Ectodermal cell (in vitro differentiated cells): ENCODE results near the gene TMEM89. TPM values are rescaled to one million over a fixed set of nuclear protein-coding genes. Genes with fewer than 3 reads are reported as not detected.

Source experiments
- H3K27ac ChIP-seq: 2 replicates; pipeline ENCODE4 v1.7.0; 2013; ENCODE audit warnings: mild to moderate bottlenecking, low read depth, low read length; ENCODE audit not compliant: insufficient read depth, poor library complexity, severe bottlenecking
- H3K27me3 ChIP-seq: 2 replicates; pipeline ENCODE4 v1.7.0; 2013; ENCODE audit warnings: mild to moderate bottlenecking, low read length; ENCODE audit not compliant: insufficient read depth, control insufficient read depth, poor library complexity, severe bottlenecking
- H3K36me3 ChIP-seq: one replicate; pipeline ENCODE4 v1.7.0; 2013; ENCODE audit warnings: low read length; ENCODE audit not compliant: control insufficient read depth, insufficient read depth
- H3K4me1 ChIP-seq: one replicate; pipeline ENCODE4 v1.7.0; 2013; ENCODE audit warnings: low read length; ENCODE audit not compliant: control insufficient read depth, insufficient read depth
- H3K4me3 ChIP-seq: 2 replicates; pipeline ENCODE4 v1.7.0; 2013; ENCODE audit warnings: low read depth, low read length, control low read depth; ENCODE audit not compliant: insufficient read depth
- H3K9me3 ChIP-seq: 2 replicates; pipeline ENCODE4 v1.7.0; 2013; ENCODE audit warnings: mild to moderate bottlenecking, low read length, moderate library complexity; ENCODE audit not compliant: control insufficient read depth
- WGBS, 2 experiments: methylation state at CpG; one replicate each; pipeline ENCODE4 v1.1.7; 2013; ENCODE audit warnings: missing lambda C conversion rate in 2 of 2; 5-methylcytosine and 5-hydroxymethylcytosine counted together
- polyA plus RNA-seq, 4 experiments: library from polyadenylated mRNA; stranded (reverse); fragments of 50-300 nt; gene quantifications; one replicate each; pipeline ENCODE4 v1.2.3, GENCODE V29; 2013

Gene TMEM89, protein sequence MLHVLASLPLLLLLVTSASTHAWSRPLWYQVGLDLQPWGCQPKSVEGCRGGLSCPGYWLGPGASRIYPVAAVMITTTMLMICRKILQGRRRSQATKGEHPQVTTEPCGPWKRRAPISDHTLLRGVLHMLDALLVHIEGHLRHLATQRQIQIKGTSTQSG
- polyA plus RNA-seq (2013, experiment 1 of 4) = not detected
- polyA plus RNA-seq (2013, experiment 2 of 4) = not detected
- not detected for polyA plus RNA-seq (2013, experiment 3 of 4)
- polyA plus RNA-seq (2013, experiment 4 of 4) = 0.41 TPM

DNA sequence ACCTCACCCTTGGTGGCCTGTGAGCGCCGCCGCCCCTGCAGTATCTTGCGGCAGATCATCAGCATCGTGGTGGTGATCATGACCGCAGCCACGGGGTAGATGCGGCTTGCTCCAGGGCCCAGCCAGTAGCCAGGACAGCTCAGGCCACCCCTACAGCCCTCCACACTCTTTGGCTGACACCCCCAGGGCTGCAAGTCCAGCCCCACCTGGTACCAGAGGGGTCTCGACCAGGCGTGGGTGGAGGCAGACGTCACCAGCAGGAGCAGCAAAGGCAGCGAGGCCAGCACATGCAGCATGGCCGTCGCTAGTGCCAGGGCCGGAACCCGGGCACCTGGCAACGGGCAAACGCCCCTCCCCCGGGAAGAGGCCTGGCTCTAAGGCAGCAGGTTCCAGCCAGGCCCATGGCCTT, at the start of gene TMEM89:
Gene TMEM89 (minus strand): TSS at position 309 of the 409 bp plus-strand sequence. CDS start 13 bp downstream, at position 296.
- Histone ChIP-seq H3K36me3 (peaks cover 7% of the 10 kb centered on the region), H3K4me3 (no peak within 1 kb of the TSS), H3K9me3 (no peaks in the 10 kb centered on the region), H3K4me1 (no peaks in the 10 kb centered on the region), H3K27ac (no peak within 1 kb of the TSS), H3K27me3 (no peaks in the 10 kb centered on the region)
- WGBS, 2 experiments = 95% methylated on average over 19 of the region's 19 CpGs

DNA sequence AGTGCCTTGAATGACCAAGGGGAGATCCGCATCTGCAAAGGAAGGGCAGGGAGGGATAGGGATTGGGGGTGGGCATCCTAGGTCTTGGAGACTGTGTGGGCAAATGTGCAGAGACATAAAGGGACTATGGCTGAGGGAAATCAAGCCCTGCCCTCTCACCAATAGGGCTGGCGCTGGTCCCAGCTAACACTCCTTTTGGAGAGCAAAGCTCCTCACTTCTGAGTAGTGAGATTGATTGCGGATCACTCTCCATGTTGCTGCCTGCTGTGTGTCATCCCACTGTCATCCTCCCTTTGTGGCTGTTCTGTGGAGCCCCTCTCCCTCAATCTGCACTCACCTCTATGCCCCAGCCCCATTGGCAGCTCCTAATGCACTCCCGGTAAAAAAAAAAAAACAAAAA, 43.4 kb upstream of the TMEM89 start:
- WGBS, 2 experiments = 87% methylated on average over 3 of the region's 4 CpGs
- peaks cover 9% of the 10 kb centered on the region for H3K4me1 ChIP-seq
- H3K36me3 ChIP-seq = peaks cover 5% of the 10 kb centered on the region
- no peak overlapping the region for H3K4me3 ChIP-seq
- no peak overlapping the region for H3K27ac ChIP-seq
- H3K9me3 ChIP-seq = no peaks in the 10 kb centered on the region
- no peaks in the 10 kb centered on the region for H3K27me3 ChIP-seq

DNA sequence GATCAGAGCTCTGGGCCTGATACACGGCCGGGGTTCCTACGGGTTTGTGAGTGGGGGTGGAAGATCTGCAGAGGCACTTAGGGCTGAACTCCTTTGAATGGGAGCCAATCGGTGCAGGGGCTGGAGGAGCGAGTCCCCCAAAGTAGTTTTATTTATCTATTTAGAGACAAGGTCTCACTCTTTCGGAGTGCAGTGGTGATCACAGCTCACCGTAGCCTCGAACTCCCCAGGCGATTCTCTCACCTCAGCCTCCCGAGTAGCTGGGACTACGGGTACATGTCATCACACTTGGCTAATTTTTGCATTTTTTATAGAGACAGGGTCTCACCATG, 42.7 kb upstream of the TMEM89 start:
- Histone ChIP-seq H3K27me3 (no peaks in the 10 kb centered on the region), H3K4me1 (peaks cover 9% of the 10 kb centered on the region), H3K27ac (peak overlapping the region; percentile 59), H3K36me3 (peaks cover 12% of the 10 kb centered on the region), H3K9me3 (no peaks in the 10 kb centered on the region), H3K4me3 (peak overlapping the region; percentile 16)
- whole genome bisulfite sequencing, 2 experiments = 65 to 67% methylated on average over 11 of the region's 11 CpGs

DNA sequence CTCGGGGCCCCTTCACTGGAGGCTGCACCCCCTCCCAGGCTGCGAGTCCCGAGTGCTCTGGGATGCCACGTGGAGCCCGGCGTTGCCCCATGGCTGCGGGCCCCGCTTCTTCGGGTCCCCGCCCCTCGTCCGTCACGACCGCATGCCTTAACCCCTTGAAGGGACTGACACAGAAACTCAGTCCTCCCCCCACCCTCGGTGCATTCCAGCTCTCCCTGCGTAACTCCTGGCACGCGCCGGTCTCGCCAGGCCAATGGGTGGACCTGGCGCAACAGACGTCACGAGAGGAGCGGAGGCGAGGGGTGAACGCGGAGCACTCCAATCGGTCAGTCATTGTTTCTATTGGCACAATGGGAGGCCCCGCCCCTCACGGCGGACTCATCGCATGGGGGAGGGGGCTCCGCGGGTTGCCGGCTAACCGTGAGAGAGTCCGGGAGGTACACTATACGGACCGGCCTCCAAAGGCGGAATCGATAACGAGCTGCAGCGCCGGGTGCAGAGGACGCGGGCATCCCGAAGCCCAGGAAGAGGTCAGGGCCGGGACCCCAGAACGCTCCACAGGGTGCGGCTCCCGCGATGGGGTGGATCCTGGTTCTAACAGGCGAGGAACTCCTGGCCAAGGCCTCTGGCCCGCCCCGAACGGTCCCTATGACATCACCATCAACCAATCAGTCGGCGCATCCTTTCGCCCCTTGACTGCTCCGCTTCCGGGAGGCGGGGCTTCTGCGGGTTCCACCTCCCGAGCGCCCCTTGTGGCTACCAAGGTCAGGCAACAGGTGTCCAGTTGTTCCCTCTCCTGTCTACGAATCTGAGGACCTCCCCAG, 42.1 kb upstream of the TMEM89 start:
- Histone ChIP-seq H3K4me1 (peaks cover 9% of the 10 kb centered on the region), H3K36me3 (peaks cover 17% of the 10 kb centered on the region), H3K27ac (peak overlapping the region; percentile 100), H3K9me3 (no peaks in the 10 kb centered on the region), H3K4me3 (peak overlapping the region; percentile 74), H3K27me3 (no peaks in the 10 kb centered on the region)
- 0% methylated on average over 66 of the region's 66 CpGs for WGBS, 2 experiments

DNA sequence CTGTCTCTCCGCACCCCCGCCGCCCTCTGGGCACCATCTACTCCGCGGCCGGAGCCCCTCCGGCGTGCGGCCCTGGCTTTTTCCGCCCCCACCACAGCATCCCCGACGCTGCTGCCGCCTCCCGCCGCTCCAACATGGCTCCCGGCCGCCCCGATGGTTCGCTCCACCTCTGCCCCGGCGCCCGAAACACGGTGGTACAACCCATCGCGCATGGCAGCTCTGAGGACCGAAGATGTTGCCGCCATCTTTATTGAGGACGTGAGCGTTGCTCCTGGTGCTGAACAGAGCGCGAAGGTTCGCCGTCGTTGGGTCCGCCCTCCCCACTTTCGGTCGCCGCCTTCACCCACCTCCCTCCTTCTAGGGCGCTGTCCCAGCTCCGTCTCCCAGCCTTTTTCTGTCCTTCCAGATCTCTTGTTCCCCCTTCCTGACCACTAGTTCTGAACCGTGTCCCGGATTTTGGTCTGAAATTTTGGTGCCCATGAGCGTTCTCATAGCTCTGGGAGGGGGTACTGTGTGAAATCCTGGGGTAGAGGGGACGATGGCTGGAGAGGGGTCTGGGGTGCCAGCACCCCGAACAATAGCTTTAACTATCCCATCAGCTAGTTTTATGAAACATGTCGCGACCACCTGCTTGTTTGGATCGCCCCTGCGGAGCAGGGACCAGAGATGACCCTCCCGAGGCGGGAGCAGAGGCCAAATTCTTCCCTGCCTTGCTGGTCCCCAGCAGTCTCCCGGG, 41.4 kb upstream of the TMEM89 start, which contains the start of gene CELSR3:
Gene CELSR3 (minus strand): TSS at position 134 of the 736 bp plus-strand sequence. CDS start 252 bp downstream, outside the sequence.
- H3K9me3 ChIP-seq = no peaks in the 10 kb centered on the region
- H3K27me3 ChIP-seq = no peaks in the 10 kb centered on the region
- peaks cover 9% of the 10 kb centered on the region for H3K4me1 ChIP-seq
- peak within 1 kb of the TSS; percentile 74 for H3K4me3 ChIP-seq
- WGBS, 2 experiments = 0% methylated on average over 52 of the region's 52 CpGs
- peaks cover 17% of the 10 kb centered on the region for H3K36me3 ChIP-seq
- peak within 1 kb of the TSS; percentile 100 for H3K27ac ChIP-seq

DNA sequence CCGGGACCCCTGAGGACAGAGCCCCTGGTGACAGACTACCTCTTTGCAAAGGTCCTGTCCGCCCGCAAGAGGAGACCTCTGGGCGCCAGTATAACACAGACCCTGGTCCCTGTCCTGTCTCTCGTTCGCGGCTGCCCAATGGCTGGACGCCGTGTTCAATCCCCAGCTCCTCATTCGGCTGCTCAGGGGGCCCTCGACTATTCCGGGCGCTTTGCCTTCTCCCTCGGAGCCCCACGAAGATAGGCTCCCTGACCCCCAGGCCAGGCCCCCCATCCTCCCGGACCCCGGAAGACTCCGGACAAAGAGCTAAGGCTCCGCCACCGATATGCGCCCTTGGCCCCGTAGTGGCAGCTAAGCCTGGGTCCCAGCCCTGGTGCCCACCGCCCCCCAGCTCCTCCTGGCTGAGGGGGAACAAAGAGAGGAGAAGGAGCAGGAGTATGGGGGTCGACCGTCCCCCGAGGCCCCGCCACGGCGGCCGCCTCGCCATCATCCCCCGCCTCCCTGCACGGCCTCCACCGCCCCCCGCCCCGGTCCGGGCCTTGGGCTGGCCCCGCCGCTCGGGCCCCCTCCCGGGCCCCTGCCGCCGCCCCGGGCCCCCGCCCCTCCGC, 40.7 kb upstream of the TMEM89 start:
- H3K9me3 ChIP-seq = no peaks in the 10 kb centered on the region
- H3K4me1 ChIP-seq = peaks cover 9% of the 10 kb centered on the region
- no peaks in the 10 kb centered on the region for H3K27me3 ChIP-seq
- H3K4me3 ChIP-seq = peak overlapping the region; percentile 74
- peaks cover 17% of the 10 kb centered on the region for H3K36me3 ChIP-seq
- WGBS, 2 experiments = 2% methylated on average over 44 to 46 of the region's 46 CpGs
- H3K27ac ChIP-seq = peak overlapping the region; percentile 50

DNA sequence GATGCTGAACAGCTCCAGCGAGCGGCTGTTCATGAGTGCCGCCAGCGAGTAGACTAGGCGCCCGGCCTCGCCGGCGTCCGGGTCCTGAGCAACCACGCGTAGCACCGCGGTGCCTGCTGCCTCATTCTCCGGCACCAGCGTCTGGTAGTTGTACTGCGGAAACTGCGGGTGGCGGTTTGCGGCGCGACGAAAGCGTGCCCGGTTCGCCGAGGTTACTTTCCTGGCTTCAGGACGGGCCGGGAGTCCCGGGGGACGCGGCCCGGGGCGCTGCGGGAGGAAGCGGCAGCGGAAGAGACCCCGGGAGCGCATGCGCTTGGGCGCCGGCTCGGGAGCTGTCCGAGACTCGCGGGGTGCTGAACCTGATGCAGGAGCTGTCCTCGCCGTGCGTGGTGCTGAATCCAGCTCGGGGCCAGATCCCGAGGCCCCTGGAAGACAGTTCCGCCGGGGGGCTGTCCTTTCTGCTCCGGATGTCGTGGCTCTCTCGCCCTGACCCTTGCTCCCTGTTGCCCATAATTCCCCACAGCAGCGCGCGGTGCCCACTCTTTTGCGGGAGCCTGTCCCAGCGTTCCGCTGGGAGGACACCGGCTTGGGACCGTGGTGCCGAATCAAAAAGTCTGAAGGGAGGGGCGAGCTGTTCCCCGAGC, 40.1 kb upstream of the TMEM89 start:
- Histone ChIP-seq H3K4me3 (peak overlapping the region; percentile 74), H3K27me3 (no peaks in the 10 kb centered on the region), H3K9me3 (no peaks in the 10 kb centered on the region), H3K36me3 (peaks cover 14% of the 10 kb centered on the region), H3K27ac (peak overlapping the region; percentile 50), H3K4me1 (peaks cover 9% of the 10 kb centered on the region)
- 9% methylated on average over 67 of the region's 67 CpGs for WGBS, 2 experiments

DNA sequence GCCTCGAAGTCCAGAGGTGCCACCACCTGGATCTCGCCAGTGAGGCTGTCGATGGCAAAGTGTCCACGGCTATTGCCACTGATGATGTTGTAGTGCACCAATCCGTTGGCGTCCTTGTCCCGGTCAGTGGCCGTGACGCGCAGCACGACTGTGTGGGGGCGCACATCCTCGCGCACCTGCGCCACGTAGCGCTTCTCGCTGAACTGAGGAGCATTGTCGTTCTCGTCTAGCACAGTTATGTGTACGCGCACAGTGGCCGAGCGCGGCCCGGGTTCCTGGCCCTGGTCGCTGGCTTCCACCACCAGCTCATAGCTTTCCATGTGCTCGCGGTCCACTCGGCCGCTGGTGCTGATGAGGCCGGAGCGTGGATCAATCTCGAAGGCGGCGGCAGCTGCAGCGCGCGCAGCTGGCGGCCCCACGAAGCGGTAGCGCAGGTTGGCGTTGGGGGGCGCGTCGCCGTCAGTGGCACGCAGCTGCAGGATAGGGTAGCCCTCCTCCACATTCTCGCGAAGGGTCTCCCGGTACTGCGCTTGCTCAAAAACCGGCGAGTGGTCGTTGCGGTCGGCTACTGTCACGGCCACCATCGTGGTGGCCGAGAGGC, 39.3 kb upstream of the TMEM89 start:
- Histone ChIP-seq H3K4me3 (no peak overlapping the region), H3K27ac (no peak overlapping the region), H3K27me3 (no peaks in the 10 kb centered on the region), H3K4me1 (peaks cover 9% of the 10 kb centered on the region), H3K9me3 (no peaks in the 10 kb centered on the region), H3K36me3 (peaks cover 14% of the 10 kb centered on the region)
- 96% methylated on average over 61 of the region's 61 CpGs for WGBS, 2 experiments

DNA sequence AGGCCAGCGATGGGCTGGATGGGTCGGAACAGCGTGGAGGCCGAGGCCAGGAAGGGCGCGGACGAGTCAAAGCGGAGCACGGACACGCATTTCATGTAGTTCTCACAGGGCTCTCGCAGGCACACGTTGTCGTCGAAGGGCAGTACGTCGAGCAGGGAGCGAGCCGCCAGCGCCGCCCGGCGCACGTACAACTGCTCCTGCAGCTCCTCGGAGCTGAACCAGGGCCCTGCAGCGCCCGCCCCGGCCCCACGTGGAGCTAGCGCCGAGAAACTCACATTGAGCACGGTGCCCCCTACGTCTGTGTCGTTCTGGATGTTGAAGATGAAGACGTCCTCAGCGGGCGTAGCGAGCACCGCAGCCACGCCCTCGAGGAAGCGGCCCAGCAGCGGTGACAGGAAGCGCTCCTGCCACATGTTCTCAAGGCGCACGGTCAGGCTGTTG, 35.3 kb upstream of the TMEM89 start:
- 94% methylated on average over 45 of the region's 45 CpGs for WGBS, 2 experiments

More for the DNA sequence above, 35.3 kb upstream of the TMEM89 start:
- H3K36me3 ChIP-seq = peaks cover 24% of the 10 kb centered on the region
- H3K27me3 ChIP-seq = peaks cover 3% of the 10 kb centered on the region
- H3K4me3 ChIP-seq = no peak overlapping the region
- H3K9me3 ChIP-seq = no peaks in the 10 kb centered on the region
- H3K27ac ChIP-seq = no peak overlapping the region
- peaks cover 3% of the 10 kb centered on the region for H3K4me1 ChIP-seq
